GM23338 (cell line): ENCODE measurements around the gene ESPL1. TPM values are rescaled to one million over a fixed set of nuclear protein-coding genes. Genes with fewer than 3 reads are reported as not detected.

ENCODE experiments used
- ATAC-seq: fragments of 200-7000 bp; cut with Tn5 transposase; 3 replicates; pipeline ENCODE4 v1.9.1; 2020
- DNase-seq: peaks from one replicate; pipeline ENCODE4 v3.0.0-alpha.2; 2015; ENCODE audit warnings: low spot score
- H2AFZ ChIP-seq: fragments of 200-600 bp; sonication (generic); 2 replicates; pipeline ENCODE4 v1.8.0; 2016; ENCODE audit warnings: antibody characterized with exemption, mild to moderate bottlenecking, moderate library complexity
- H3F3A ChIP-seq: fragments of 200-600 bp; sonication (generic); replicated peaks from 2 replicates; pipeline ENCODE4 v1.8.0; 2017; ENCODE audit warnings: antibody characterized with exemption, mixed run types, low read depth
- H3K27ac ChIP-seq: fragments of 200-600 bp; sonication (generic); 2 replicates; pipeline ENCODE4 v1.6.1; 2016; ENCODE audit warnings: low read depth
- H3K27me3 ChIP-seq: fragments of 200-600 bp; sonication (generic); 2 replicates; pipeline ENCODE4 v1.8.0; 2016; ENCODE audit warnings: mild to moderate bottlenecking, mixed run types, moderate library complexity; ENCODE audit not compliant: insufficient read depth
- H3K36me3 ChIP-seq: fragments of 200-600 bp; sonication (generic); 2 replicates; pipeline ENCODE4 v1.8.0; 2016; ENCODE audit warnings: mild to moderate bottlenecking; ENCODE audit not compliant: insufficient read depth
- H3K4me1 ChIP-seq: fragments of 200-600 bp; sonication (generic); 2 replicates; pipeline ENCODE4 v1.8.0; 2016; ENCODE audit warnings: mild to moderate bottlenecking, moderate library complexity; ENCODE audit not compliant: insufficient read depth
- H3K4me2 ChIP-seq: fragments of 200-600 bp; sonication (generic); 2 replicates; pipeline ENCODE4 v1.7.1; 2017; ENCODE audit warnings: mixed run types
- H3K4me3 ChIP-seq: fragments of 200-600 bp; sonication (generic); 2 replicates; pipeline ENCODE4 v1.6.1; 2016; ENCODE audit warnings: mixed run types
- H3K79me2 ChIP-seq: fragments of 200-600 bp; sonication (generic); replicated peaks from 2 replicates; pipeline ENCODE4 v1.8.0; 2017; ENCODE audit warnings: mild to moderate bottlenecking; ENCODE audit not compliant: insufficient read depth
- H3K9me2 ChIP-seq: fragments of 200-600 bp; sonication (generic); 2 replicates; pipeline ENCODE4 v1.8.0; 2017; ENCODE audit not compliant: insufficient read depth
- H4K20me1 ChIP-seq: fragments of 200-600 bp; sonication (generic); replicated peaks from 2 replicates; pipeline ENCODE4 v1.8.0; 2017; ENCODE audit warnings: mild to moderate bottlenecking; ENCODE audit not compliant: insufficient read depth
- H3K27ac Mint-ChIP-seq: 2 replicates; pipeline ENCODE4 v1.8.0; 2020; ENCODE audit warnings: inconsistent platforms, mild to moderate bottlenecking, moderate library complexity, mixed read lengths
- H3K27me3 Mint-ChIP-seq: 3 replicates; pipeline ENCODE4 v1.8.0; 2022; ENCODE audit warnings: low read depth, mild to moderate bottlenecking, moderate library complexity, mixed read lengths, inconsistent platforms; ENCODE audit not compliant: insufficient read depth, poor library complexity
- H3K36me3 Mint-ChIP-seq: 3 replicates; pipeline ENCODE4 v1.8.0; 2021; ENCODE audit warnings: low read depth, mild to moderate bottlenecking, inconsistent platforms, moderate library complexity, mixed read lengths
- H3K4me1 Mint-ChIP-seq: 3 replicates; pipeline ENCODE4 v1.8.0; 2020; ENCODE audit warnings: mild to moderate bottlenecking, inconsistent platforms, mixed read lengths
- H3K4me3 Mint-ChIP-seq: 3 replicates; pipeline ENCODE4 v1.8.0; 2021; ENCODE audit warnings: moderate library complexity, mild to moderate bottlenecking, inconsistent platforms, mixed read lengths
- H3K9me3 Mint-ChIP-seq: 3 replicates; pipeline ENCODE4 v1.8.0; 2020; ENCODE audit warnings: moderate library complexity, mild to moderate bottlenecking, inconsistent platforms, mixed read lengths
- CREB1 ChIP-seq: fragments of 250-450 bp; sonication (Bioruptor Pico); IDR thresholded peaks from 2 replicates; pipeline ENCODE4 v1.5.0; 2020; ENCODE audit warnings: low read depth, mild to moderate bottlenecking, moderate library complexity
- CTCF ChIP-seq, 2 experiments: fragments of 200-600 bp in 1 of 2; sonication (generic) in 1 of 2; conservative IDR thresholded peaks; 2 replicates each; pipeline versions ENCODE4 v1.5.1 to v1.6.1; 2016 to 2017; ENCODE audit warnings: antibody characterized with exemption in 2 of 2, low read depth in 2 of 2, mild to moderate bottlenecking in 2 of 2, moderate library complexity in 1 of 2
- EZH2 ChIP-seq: fragments of 200-600 bp; sonication (generic); IDR thresholded peaks from one replicate; pipeline ENCODE4 v1.8.0; 2017; ENCODE audit warnings: antibody characterized with exemption, mild to moderate bottlenecking, low read depth; ENCODE audit not compliant: unreplicated experiment
- EZH2phosphoT487 ChIP-seq: fragments of 200-600 bp; sonication (generic); IDR thresholded peaks from one replicate; pipeline ENCODE4 v1.8.1; 2018; ENCODE audit warnings: antibody characterized with exemption; ENCODE audit not compliant: unreplicated experiment
- POLR2AphosphoS5 ChIP-seq: IDR thresholded peaks from 2 replicates; pipeline ENCODE4 v1.6.1; 2016; ENCODE audit warnings: antibody characterized with exemption, low read depth
- REST ChIP-seq: IDR thresholded peaks from one replicate; pipeline ENCODE4 v1.6.1; 2018; ENCODE audit warnings: antibody characterized with exemption; ENCODE audit not compliant: unreplicated experiment
- ZNF114 ChIP-seq: fragments of 250-450 bp; sonication (Bioruptor Pico); IDR thresholded peaks from 2 replicates; pipeline ENCODE4 v1.5.0; 2020; ENCODE audit warnings: mild to moderate bottlenecking, moderate library complexity
- ZNF331 ChIP-seq: fragments of 250-450 bp; sonication (Bioruptor Pico); IDR thresholded peaks from 2 replicates; pipeline ENCODE4 v1.5.0; 2020; ENCODE audit warnings: low read depth, mild to moderate bottlenecking, moderate library complexity
- polyA plus RNA-seq: library from polyadenylated mRNA; unstranded; fragments of >200 nt; fragmentation: Nextera tagmentation; extraction: Ambion mirVana; gene quantifications from 2 replicates; pipeline ENCODE4 v1.2.1, GENCODE V29; 2016
- total RNA-seq: library from RNA; depleted of rRNA; stranded (reverse); fragments of >200 nt; shearing (Covaris generic); gene quantifications from 2 replicates; pipeline ENCODE4 v1.2.3, GENCODE V29; 2014

The ESPL1 gene
- total and polyA plus RNA-seq, 2 experiments from 2014 or later, result 13.2 to 56.5 TPM

GRCh38 chr12:53334822-53335221 is 66.7 kb downstream of the ESPL1 start (continued):
- TF ChIP-seq ZNF331 (CRISPR knock-in tag), result no peak

GRCh38 chr12:53336181-53336681 is 68.1 kb downstream of the ESPL1 start, which contains the start of gene SP7:
Gene SP7 (minus strand): TSS chr12:53336354. CDS start chr12:53335646, 708 bp downstream.
- no peaks in the 10 kb centered on the region for H3K36me3 Mint-ChIP-seq
- peaks cover 26% of the 10 kb centered on the region for H3K4me1 Mint-ChIP-seq
- ATAC-seq (peak; percentile 47), DNase-seq (peak; percentile 36)
- TF ChIP-seq ZNF331 (CRISPR knock-in tag) (no peak), CTCF (conservative IDR thresholded peaks at IDR 0.05; ENCODE audit: low read depth in 2 of 2) (no peak), REST (no peak), POLR2AphosphoS5 (no peak), EZH2 (no peak), EZH2phosphoT487 (no peak), CREB1 (CRISPR knock-in tag) (no peak), ZNF114 (CRISPR knock-in tag) (no peak)
- Histone ChIP-seq H3K36me3 (no peaks in the 10 kb centered on the region), H2AFZ (peak within 1 kb of the TSS; percentile 97), H3K4me3 (peak within 1 kb of the TSS; percentile 44; the same call in 1 of the 2 replicates), H3F3A (no peaks in the 10 kb centered on the region), H3K4me1 (peaks cover 24% of the 10 kb centered on the region), H4K20me1 (no peaks in the 10 kb centered on the region), H3K79me2 (no peaks in the 10 kb centered on the region), H3K27me3 (peaks cover 33% of the 10 kb centered on the region; the same call in 1 of the 2 replicates), H3K27ac (no peak within 1 kb of the TSS), H3K9me2 (no peaks in the 10 kb centered on the region), H3K4me2 (peak within 1 kb of the TSS; percentile 72)
- no peak within 1 kb of the TSS for H3K4me3 Mint-ChIP-seq
- H3K27me3 Mint-ChIP-seq, result peaks cover 10% of the 10 kb centered on the region
- H3K27ac Mint-ChIP-seq, result no peak within 1 kb of the TSS
- no peaks in the 10 kb centered on the region; the same call in 2 of the 3 replicates for H3K9me3 Mint-ChIP-seq
